Camera-type eye (tissue), 1 donor: ENCODE measurements around the gene CERT1. TPM values are rescaled to one million over a fixed set of nuclear protein-coding genes. Genes with fewer than 3 reads are reported as not detected.

Experiments used
- total RNA-seq: library from RNA; depleted of rRNA; stranded (reverse); fragments of >200 nt; gene quantifications from one replicate; pipeline ENCODE4 v1.2.3, GENCODE V29; 2014

CERT1 gene
- total RNA-seq, result 68.6 TPM

DNA sequence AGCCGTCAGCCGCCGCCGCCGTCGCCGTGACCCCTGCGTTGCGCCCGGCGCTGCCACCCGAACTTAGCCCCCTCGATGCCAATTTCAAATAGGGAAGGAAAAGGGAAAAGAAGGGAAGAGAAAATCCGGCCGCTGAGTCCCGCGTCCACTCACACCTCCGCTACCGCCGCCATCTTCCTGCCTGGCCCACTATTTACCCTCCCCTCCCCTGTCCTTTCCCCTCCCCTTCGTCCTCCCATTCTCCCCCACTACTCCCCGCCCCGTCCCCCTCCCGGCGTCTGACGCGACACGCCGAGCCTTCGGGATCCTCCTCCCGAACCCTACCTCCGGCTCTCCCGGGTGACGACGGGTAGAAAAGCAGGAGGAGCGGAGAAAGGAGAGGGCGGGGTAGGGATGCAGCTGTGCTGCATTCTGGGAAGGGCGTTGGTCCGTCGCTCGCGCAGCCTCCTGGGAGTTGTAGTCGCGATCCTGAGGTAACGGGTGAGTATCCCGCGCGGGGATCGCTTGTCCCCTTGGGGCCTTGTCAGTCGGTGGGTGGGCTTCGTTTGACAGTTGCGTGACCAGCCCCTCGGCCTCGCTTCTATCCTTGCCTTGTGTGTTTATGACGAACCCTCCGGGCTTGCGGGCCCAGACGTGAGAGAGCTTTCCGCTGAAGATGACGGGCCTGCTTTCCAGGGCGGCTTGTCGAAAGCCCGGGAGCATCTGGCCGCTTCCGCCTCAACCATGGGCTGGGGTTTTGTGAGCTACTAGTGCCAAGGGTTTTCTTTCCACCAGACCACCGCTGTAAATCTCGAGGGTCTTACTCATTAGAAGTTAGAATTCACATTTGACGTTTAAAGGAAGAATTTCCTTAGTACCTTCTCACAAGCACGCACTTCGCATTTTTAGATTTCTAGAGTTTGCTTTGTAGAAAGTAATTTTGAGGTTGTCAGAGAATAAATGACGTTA, at the start of gene CERT1, which contains the start of gene POLK:
Gene CERT1, minus strand, starts transcription at position 195 of the 948 bp plus-strand sequence. CDS start 422 bp downstream, outside the sequence.
Gene POLK, plus strand, starts transcription at position 457 of the 948 bp plus-strand sequence.

DNA sequence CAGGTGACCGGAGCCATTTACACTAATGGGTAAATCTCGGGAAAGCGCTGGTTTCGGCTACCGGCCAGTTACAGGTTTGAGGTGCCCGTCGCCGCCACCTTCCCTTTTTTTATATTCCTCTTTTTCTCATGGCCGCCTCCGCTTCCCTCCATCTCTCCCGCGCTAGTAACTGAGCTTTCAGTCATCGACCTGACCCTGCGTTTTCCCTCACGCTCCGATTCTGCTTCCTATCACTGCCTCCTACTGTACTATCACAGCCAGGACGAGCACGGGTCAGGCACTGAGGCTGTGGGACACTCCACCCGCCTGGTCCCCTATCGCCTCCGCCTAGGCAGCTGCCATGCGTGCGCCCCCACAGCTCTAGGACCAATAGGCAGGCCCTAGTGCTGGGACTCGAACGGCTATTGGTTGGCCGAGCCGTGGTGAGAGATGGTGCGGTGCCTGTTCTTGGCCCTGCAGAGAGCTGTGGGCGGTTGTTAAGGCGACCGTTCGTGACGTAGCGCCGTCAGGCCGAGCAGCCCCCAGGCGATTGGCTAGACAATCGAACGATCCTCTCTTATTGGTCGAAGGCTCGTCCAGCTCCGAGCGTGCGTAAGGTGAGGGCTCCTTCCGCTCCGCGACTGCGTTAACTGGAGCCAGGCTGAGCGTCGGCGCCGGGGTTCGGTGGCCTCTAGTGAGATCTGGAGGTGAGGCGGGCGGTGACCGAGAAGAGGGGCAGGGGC, 174.7 kb downstream of the CERT1 start, which contains the start of gene HMGCR:
Gene HMGCR, plus strand, starts transcription at position 606 of the 722 bp plus-strand sequence. CDS start 5,386 bp downstream, outside the sequence.

Other genes starting within 250 kb of the CERT1 start
- 118 TPM for gene HMGCR, start 174.4 kb downstream of the CERT1 start, total RNA-seq
- gene POLK, start 262 bp upstream of the CERT1 start, total RNA-seq, result 77.5 TPM
- gene ANKDD1B, start 99.8 kb upstream of the CERT1 start, total RNA-seq, result 1.4 TPM
- gene POC5, start 205.8 kb upstream of the CERT1 start, total RNA-seq, result 20.4 TPM